AG09319 (cell line): ENCODE measurements around the gene CEP89.
A peak's percentile ranks its signal among the peaks of the same experiment; 100 is the strongest.

ENCODE experiments used
- DNase-seq: peaks from one replicate; pipeline ENCODE4 v3.0.0-alpha.2; 2010; ENCODE audit warnings: low read depth; ENCODE audit errors: extremely low read depth
- CTCF ChIP-seq: IDR thresholded peaks from 2 replicates; pipeline ENCODE4 v1.5.1; 2011; ENCODE audit warnings: low read depth, mild to moderate bottlenecking, inconsistent platforms, low read length, moderate library complexity

CEP89 gene

GRCh38 chr19:32901504-32902161 lies 70.1 kb downstream of the CEP89 start:
- no peak for TF ChIP-seq CTCF
- no peak for DNase-seq

- no peak for TF ChIP-seq CTCF
- peak; percentile 11 for DNase-seq
Observed at GRCh38 chr19:32896516-32897214, 75.1 kb downstream of the CEP89 start.

GRCh38 chr19:32895384-32895783 lies 76.4 kb downstream of the CEP89 start:
- DNase-seq = no peak

GRCh38 chr19:32891609-32892008 lies 80.1 kb downstream of the CEP89 start:
- no peak for TF ChIP-seq CTCF
- no peak for DNase-seq

More at GRCh38 chr19:32895384-32895783, 76.4 kb downstream of the CEP89 start:
- no peak for TF ChIP-seq CTCF

- TF ChIP-seq CTCF = no peak
- no peak for DNase-seq
Observed at GRCh38 chr19:32890841-32891240, 80.9 kb downstream of the CEP89 start.

GRCh38 chr19:32890326-32890725 lies 81.4 kb downstream of the CEP89 start:
- no peak for DNase-seq
- no peak for TF ChIP-seq CTCF

GRCh38 chr19:32889137-32889934 lies 82.4 kb downstream of the CEP89 start:
- no peak for TF ChIP-seq CTCF
- no peak for DNase-seq
